ENCODE results near the gene CYP19A1. TPM values are rescaled to one million over a fixed set of nuclear protein-coding genes. Genes with fewer than 3 reads are reported as not detected.

Gene CYP19A1
- total and polyA plus RNA-seq, 2 of the 8 experiments (the other 6 are each of a cell fraction or from before 2014, with no cell fraction given) = not detected

- no peaks in the 10 kb centered on the region for H3K23me2 ChIP-seq (ENCODE audit: low read depth, low read length)
- no peak overlapping the region for H4K8ac ChIP-seq (ENCODE audit: extremely low read depth, insufficient read depth, low read length)
- no peak overlapping the region for H2BK12ac ChIP-seq (ENCODE audit: low read depth, low read length)
- no peak overlapping the region for H3K4me3 ChIP-seq (ENCODE audit: extremely low read depth in 1 of 4, insufficient read depth in 2 of 4, low read depth in 3 of 4, low read length in 4 of 4)
- H3K14ac ChIP-seq (ENCODE audit: insufficient read length) = no peak overlapping the region
- no peaks in the 10 kb centered on the region for H3K79me1 ChIP-seq (ENCODE audit: low read depth, low read length)
- no peak overlapping the region for H3K27ac ChIP-seq (ENCODE audit: low read depth, low read length)
- H3K4me1 ChIP-seq (replicated peaks in 1 of 4; ENCODE audit: control insufficient read depth in 3 of 4, insufficient read depth in 4 of 4, low read length in 3 of 4) = no peaks in the 10 kb centered on the region
- no peak overlapping the region for H2AFZ ChIP-seq (ENCODE audit: low read length)
- H2BK120ac ChIP-seq (replicated peaks; ENCODE audit: low read depth, low read length) = no peak overlapping the region
- H2BK20ac ChIP-seq (ENCODE audit: low read length) = no peak overlapping the region
- no peaks in the 10 kb centered on the region for H3K36me3 ChIP-seq (ENCODE audit: control insufficient read depth in 2 of 4, insufficient read depth in 4 of 4, low read length in 3 of 4)
- no peak for TF ChIP-seq CEBPB (IDR thresholded peaks at IDR 0.05; ENCODE audit: low read depth, low read length)
- no peak overlapping the region for H3K56ac ChIP-seq (replicated peaks; ENCODE audit: insufficient read length, low read depth, low read length)
- no peaks in the 10 kb centered on the region for H4K20me1 ChIP-seq (replicated peaks in 1 of 2; ENCODE audit: control insufficient read depth in 1 of 2, insufficient read depth in 2 of 2, low read length in 2 of 2)
- FAIRE-seq (no peak), DNase-seq (ENCODE audit: low read depth in 1 of 2, low spot score in 2 of 2) (no peak)
- H2AK5ac ChIP-seq (ENCODE audit: low read depth, low read length) = no peak overlapping the region
- 93% methylated on average over 2 of the region's 2 CpGs; no CpG with 5 or more reads in 1 of the 2 experiments for WGBS, 2 experiments (ENCODE audit: extremely low coverage in 1 of 2, insufficient coverage in 1 of 2, insufficient read length in 1 of 2, insufficient replicate concordance in 2 of 2, low coverage in 1 of 2, low lambda C conversion rate in 2 of 2, missing lambda C conversion rate in 1 of 2)
- no peak overlapping the region for H3K4me2 ChIP-seq (ENCODE audit: insufficient read depth in 1 of 2, low read depth in 2 of 2, low read length in 2 of 2)
- H3K9me3 ChIP-seq (ENCODE audit: insufficient read depth in 2 of 2, low read depth in 1 of 2, low read length in 1 of 2) = no peaks in the 10 kb centered on the region
- no peak overlapping the region for H4K91ac ChIP-seq (replicated peaks; ENCODE audit: insufficient read length, low read length)
- H2BK5ac ChIP-seq (ENCODE audit: low read depth, low read length) = no peak overlapping the region
- no peak overlapping the region for H3K23ac ChIP-seq (ENCODE audit: insufficient read length)
- no peaks in the 10 kb centered on the region for H3K79me2 ChIP-seq (ENCODE audit: control insufficient read depth in 1 of 2, insufficient read depth in 2 of 2, low read length in 2 of 2)
- H3K18ac ChIP-seq (ENCODE audit: extremely low read depth, low read length) = no peak overlapping the region
- H3K9ac ChIP-seq (replicated peaks in 1 of 4; ENCODE audit: extremely low read depth in 1 of 4, low read depth in 3 of 4, low read length in 3 of 4) = no peak overlapping the region
- no peak overlapping the region for H3K4ac ChIP-seq (replicated peaks; ENCODE audit: insufficient read length, low read depth, low read length)
- CTCF ChIA-PET (ENCODE audit: partially characterized antibody) = interaction anchor here (0.8 to 2.9 kb wide), 3 partner anchors 20 to 128 kb away, joined by 3 to 7 read pairs (median 5); partner anchors contain the start of gene GLDN
- no peaks in the 10 kb centered on the region for H3K27me3 ChIP-seq (replicated peaks in 1 of 4; ENCODE audit: control insufficient read depth in 3 of 4, extremely low read depth in 1 of 4, insufficient read depth in 3 of 4, low read length in 3 of 4)
- H4K5ac ChIP-seq (ENCODE audit: insufficient read length, low read depth, low read length) = no peak overlapping the region
- H2BK15ac ChIP-seq (ENCODE audit: low read length) = peak overlapping the region; percentile 36; the same call in 1 of the 2 replicates
- POLR2A ChIA-PET (ENCODE audit: partially characterized antibody) = no interaction called here
Observed at GRCh38 chr15:51320843-51321242, 17.6 kb downstream of the CYP19A1 start.
